GM18951 (cell line): Measurements from ENCODE around the gene RNF168.
A peak's percentile ranks its signal among the peaks of the same experiment; 100 is the strongest.
"Not testable (repeated sequence)": the region's sequence is repeated elsewhere in the genome, so short reads cannot be mapped to it uniquely, and the experiment has no call there.

Experiments used
- POLR2A ChIP-seq: IDR thresholded peaks from 4 replicates; pipeline ENCODE4 v1.6.1; 2011; ENCODE audit warnings: mild to moderate bottlenecking; ENCODE audit not compliant: insufficient read length, insufficient read depth; ENCODE audit errors: extremely low read depth
- in situ Hi-C: fragments of 300-500 bp; cut with MboI; formaldehyde crosslinking; loops from one replicate; pipeline ENCODE4 v1.12.0; 2022; ENCODE audit warnings: low sequenced_read_pairs, mixed read lengths, inconsistent platforms; ENCODE audit not compliant: unreplicated experiment

Gene RNF168, protein sequence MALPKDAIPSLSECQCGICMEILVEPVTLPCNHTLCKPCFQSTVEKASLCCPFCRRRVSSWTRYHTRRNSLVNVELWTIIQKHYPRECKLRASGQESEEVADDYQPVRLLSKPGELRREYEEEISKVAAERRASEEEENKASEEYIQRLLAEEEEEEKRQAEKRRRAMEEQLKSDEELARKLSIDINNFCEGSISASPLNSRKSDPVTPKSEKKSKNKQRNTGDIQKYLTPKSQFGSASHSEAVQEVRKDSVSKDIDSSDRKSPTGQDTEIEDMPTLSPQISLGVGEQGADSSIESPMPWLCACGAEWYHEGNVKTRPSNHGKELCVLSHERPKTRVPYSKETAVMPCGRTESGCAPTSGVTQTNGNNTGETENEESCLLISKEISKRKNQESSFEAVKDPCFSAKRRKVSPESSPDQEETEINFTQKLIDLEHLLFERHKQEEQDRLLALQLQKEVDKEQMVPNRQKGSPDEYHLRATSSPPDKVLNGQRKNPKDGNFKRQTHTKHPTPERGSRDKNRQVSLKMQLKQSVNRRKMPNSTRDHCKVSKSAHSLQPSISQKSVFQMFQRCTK

GRCh38 chr3:196503196-196504076, at the start of gene RNF168:
Gene RNF168, minus strand, starts transcription at chr3:196503768. Its CDS starts 595 bp downstream, at chr3:196503173.
- TF ChIP-seq POLR2A: peak; percentile 90
- in situ Hi-C loops: no loop called here

DNA sequence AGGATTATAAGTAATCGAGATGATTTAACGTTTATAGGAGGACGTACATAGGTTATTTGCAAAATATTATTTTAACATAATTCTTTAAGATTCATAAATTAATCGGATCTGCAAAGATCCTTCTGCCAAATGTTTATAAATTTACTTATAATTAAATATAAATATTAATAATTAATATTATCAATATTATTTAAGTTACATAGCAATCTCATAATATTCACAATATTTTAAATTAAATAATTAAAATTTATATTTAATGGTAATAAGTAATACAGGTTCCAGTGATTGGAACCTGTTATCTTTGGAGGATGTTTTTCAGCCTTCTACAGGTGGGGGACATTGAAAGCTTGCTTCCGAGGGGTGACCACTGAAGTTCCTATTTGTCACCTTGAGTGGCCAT, 48.7 kb upstream of the RNF168 start:
- TF ChIP-seq POLR2A: no peak
- in situ Hi-C loops: no loop called here

DNA sequence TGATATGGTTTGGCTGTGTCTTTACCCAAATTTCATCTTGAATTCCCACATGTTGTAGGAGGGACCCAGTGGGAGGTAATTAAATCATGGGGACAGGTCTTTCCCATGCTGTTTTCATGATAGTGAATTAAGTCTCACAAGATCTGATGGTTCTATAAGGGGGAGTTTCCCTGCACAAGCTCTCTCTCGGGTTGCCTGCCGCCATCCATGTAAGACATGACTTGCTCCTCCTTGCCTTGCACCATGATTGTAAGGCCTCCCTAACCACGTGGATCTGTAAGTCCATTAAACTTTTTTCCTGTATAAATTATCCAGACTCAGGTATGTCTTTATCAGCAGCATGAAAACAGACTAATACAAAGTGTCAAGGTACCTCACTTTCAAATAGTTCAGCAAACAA, 46.6 kb upstream of the RNF168 start:
- in situ Hi-C loops: not testable (repeated sequence)

- in situ Hi-C loops: not testable (repeated sequence)
Observed at GRCh38 chr3:196549312-196549711, 45.7 kb upstream of the RNF168 start.

DNA sequence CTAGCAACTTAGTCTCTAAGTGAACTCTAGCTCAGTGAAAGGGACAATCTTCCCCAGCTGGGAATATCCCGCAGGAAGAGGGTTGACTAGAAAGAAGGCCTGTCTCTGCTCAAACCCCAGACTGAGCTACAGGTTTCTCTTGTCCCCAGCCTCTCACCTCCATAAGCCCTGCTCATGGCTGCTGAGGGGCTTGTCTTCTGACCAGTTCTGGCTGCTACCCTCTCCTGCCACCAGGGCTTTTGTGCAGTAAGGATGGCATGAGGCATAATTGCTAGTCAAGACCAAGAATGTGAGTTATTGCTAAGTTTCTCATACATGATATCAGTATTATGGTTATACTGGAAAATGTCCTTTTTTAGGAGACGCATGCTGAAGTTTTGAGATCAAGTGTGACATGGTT, 43.5 kb upstream of the RNF168 start:
- in situ Hi-C loops: no loop called here
- no peak for TF ChIP-seq POLR2A

DNA sequence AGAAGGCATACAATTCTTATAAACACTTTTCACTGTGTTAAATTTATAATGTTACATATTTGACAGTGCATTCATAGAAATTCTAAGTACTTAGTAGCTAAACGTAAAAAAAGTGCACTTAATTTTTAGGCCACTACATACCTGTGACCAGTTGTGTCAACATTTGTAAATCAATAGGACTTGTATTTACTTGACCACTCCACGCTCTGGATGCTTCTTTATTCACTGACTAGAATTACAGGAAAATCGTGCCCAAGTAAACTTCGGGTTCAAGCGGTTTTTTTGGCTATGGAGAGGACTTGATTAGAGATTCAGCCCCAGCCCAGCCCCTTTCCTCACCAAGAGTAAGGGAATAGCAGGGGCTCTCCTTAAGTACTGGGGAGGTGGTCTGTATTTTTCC, 43.0 kb upstream of the RNF168 start:
- no peak for TF ChIP-seq POLR2A
- in situ Hi-C loops: no loop called here

GRCh38 chr3:196544491-196544992, 41.0 kb upstream of the RNF168 start:
- in situ Hi-C loops: no loop called here

GRCh38 chr3:196541684-196542445, 38.3 kb upstream of the RNF168 start:
- in situ Hi-C loops: no loop called here
- TF ChIP-seq POLR2A: no peak

More at GRCh38 chr3:196544491-196544992, 41.0 kb upstream of the RNF168 start:
- TF ChIP-seq POLR2A: no peak

GRCh38 chr3:196537319-196537984, 33.9 kb upstream of the RNF168 start:
- in situ Hi-C loops: no loop called here
- TF ChIP-seq POLR2A: no peak

- in situ Hi-C loops: no loop called here
- TF ChIP-seq POLR2A: no peak
Observed at GRCh38 chr3:196533260-196533681, 29.7 kb upstream of the RNF168 start.

- in situ Hi-C loops: no loop called here
- no peak for TF ChIP-seq POLR2A
Observed at GRCh38 chr3:196531418-196531817, 27.9 kb upstream of the RNF168 start.

GRCh38 chr3:196528639-196529233, 25.2 kb upstream of the RNF168 start:
- in situ Hi-C loops: no loop called here

GRCh38 chr3:196525141-196525540, 21.6 kb upstream of the RNF168 start:
- in situ Hi-C loops: no loop called here
- no peak for TF ChIP-seq POLR2A

More at GRCh38 chr3:196528639-196529233, 25.2 kb upstream of the RNF168 start:
- TF ChIP-seq POLR2A: peak; percentile 79
